Measurements from ENCODE around the gene C1QTNF1. TPM values are rescaled to one million over a fixed set of nuclear protein-coding genes. Genes with fewer than 3 reads are reported as not detected.

Gene C1QTNF1
- total and polyA plus RNA-seq, 9 of the 15 experiments (the other 6 are each of a cell fraction or from before 2014, with no cell fraction given), result 0.09 TPM; not detected in 8

DNA sequence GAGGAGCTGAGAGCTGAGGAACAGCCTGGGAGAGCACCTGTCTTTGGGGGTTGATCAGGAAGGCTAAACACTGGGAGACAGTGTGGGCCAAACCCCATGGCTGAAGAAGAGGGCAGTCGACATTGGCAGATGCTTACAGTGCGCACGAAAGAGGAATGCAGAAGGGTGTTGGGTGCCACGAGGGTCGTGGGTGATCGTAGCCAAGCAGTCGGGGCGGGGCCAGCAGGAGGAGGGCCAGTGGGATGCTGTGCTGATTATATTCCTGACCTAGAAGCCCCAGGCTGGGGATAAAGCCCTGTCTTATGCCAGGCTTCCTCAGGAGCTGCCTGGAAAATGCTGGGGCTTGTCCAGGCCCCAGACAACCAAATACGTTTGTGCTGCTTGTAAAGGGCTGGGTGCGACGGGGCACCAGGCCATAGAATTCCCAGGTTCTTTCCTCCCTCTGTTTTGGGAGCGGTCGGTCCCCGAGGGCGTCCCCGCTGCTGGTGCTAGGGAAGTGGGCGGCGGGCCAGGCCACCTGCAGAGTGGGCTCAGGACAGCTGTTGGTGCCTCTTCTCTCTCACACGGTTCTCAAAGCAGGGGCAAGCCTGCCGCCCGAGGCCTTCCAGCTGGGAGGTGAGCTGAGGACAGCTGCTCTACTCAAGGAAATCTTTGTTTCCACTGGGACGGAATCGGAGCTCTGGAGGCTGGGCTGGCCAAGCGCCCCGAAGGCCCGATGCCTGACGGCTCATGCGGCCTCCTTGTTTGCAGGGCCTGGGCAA is 10.0 kb downstream of the C1QTNF1 start (continued):
- TF ChIP-seq ZKSCAN3 (CRISPR knock-in tag; IDR thresholded peaks at IDR 0.05) (no peak), DDX20 (tag; IDR thresholded peaks at IDR 0.05; ENCODE audit: low read depth) (no peak), DMBX1 (CRISPR knock-in tag; IDR thresholded peaks at IDR 0.05; ENCODE audit: borderline replicate concordance) (no peak), ZNF445 (CRISPR knock-in tag; IDR thresholded peaks at IDR 0.05; ENCODE audit: low read depth) (no peak), BCLAF1 (IDR thresholded peaks at IDR 0.05; ENCODE audit: borderline replicate concordance in 1 of 2, control insufficient read depth in 1 of 2, low read depth in 2 of 2, low read length in 1 of 2) (no peak), GTF2F1 (IDR thresholded peaks at IDR 0.05; ENCODE audit: low read depth, low read length) (no peak), ZNF3 (CRISPR knock-in tag; IDR thresholded peaks at IDR 0.05) (no peak)

All from K562 (cell line).